Measurements from ENCODE around the gene GINS1. TPM values are rescaled to one million over a fixed set of nuclear protein-coding genes. Genes with fewer than 3 reads are reported as not detected.

GINS1 gene
- total RNA-seq, 1 experiment from 2014 or later: 36.0 TPM

GRCh38 chr20:25397096-25397495 lies 10.4 kb upstream of the GINS1 start:
- DNase-seq (ENCODE audit: low read depth, low spot score) (no peak), ATAC-seq (no peak)
- in situ Hi-C loops (cut with HindIII; ENCODE audit: low pct_unique_long_range_greater_than_20kb, low sequenced_read_pairs) (no loop called here), intact Hi-C loops (cut with micrococcal nuclease; ENCODE audit: unreplicated experiment) (loop anchor here (5.0 kb wide), 1 partner anchor 405 kb away; the partner anchor contains the start of gene APMAP)
- ChIA-PET POLR2A (no interaction called here), CTCF (interaction anchor here (0.5 to 3.0 kb wide), 2 partner anchors 60 to 181 kb away, joined by 4 to 25 read pairs; no protein-coding TSS in a partner anchor)
- BruUV-seq (replicated peaks): no TSS peak
- Histone ChIP-seq H3K4me3 (ENCODE audit: low read depth in 2 of 2, low read length in 2 of 2) (no peak overlapping the region), H3K36me3 (ENCODE audit: control insufficient read depth, insufficient read depth, low read length) (no peaks in the 10 kb centered on the region), H3K9me3 (ENCODE audit: control insufficient read depth, insufficient read depth, low read depth, low read length) (no peaks in the 10 kb centered on the region), H3K27ac (ENCODE audit: low read length) (peak overlapping the region; percentile 70), H3K4me1 (ENCODE audit: control insufficient read depth, insufficient read depth, low read length) (peaks cover 48% of the 10 kb centered on the region), H3K27me3 (ENCODE audit: control insufficient read depth, insufficient read depth, low read length) (no peaks in the 10 kb centered on the region)
- TF ChIP-seq TCF7L2 (IDR thresholded peaks at IDR 0.05; ENCODE audit: low read depth, low read length) (no peak), REST (IDR thresholded peaks at IDR 0.05; ENCODE audit: insufficient read depth in 1 of 2, low read depth in 2 of 2, low read length in 1 of 2) (no peak), CTCF (IDR thresholded peaks at IDR 0.05) (no peak), POLR2AphosphoS5 (IDR thresholded peaks at IDR 0.05; ENCODE audit: low read depth, low read length) (no peak), SIN3A (IDR thresholded peaks at IDR 0.05; ENCODE audit: borderline replicate concordance, insufficient read depth, low read depth, low read length) (no peak)

GRCh38 chr20:25397821-25398220 lies 9.7 kb upstream of the GINS1 start:
- CTCF ChIA-PET: interaction anchor here (0.5 to 3.0 kb wide), 7 partner anchors 60 to 180 kb away, joined by 3 to 25 read pairs (median 9); no protein-coding TSS in a partner anchor
- H3K4me1 ChIP-seq (ENCODE audit: control insufficient read depth, insufficient read depth, low read length): peaks cover 45% of the 10 kb centered on the region
- no peak overlapping the region for H3K4me3 ChIP-seq (ENCODE audit: low read depth in 2 of 2, low read length in 2 of 2)
- peaks cover 4% of the 10 kb centered on the region; the same call in 1 of the 2 replicates for H3K9me3 ChIP-seq (ENCODE audit: control insufficient read depth, insufficient read depth, low read depth, low read length)
- DNase-seq (ENCODE audit: low read depth, low spot score): no peak
- in situ Hi-C loops (cut with HindIII; ENCODE audit: low pct_unique_long_range_greater_than_20kb, low sequenced_read_pairs): no loop called here
- ATAC-seq: no peak
- POLR2A ChIA-PET: interaction anchor here (1.2 kb wide), 1 partner anchor 62 kb away, joined by 6 read pairs; no protein-coding TSS in a partner anchor
- TF ChIP-seq REST (IDR thresholded peaks at IDR 0.05; ENCODE audit: insufficient read depth in 1 of 2, low read depth in 2 of 2, low read length in 1 of 2) (no peak), TCF7L2 (IDR thresholded peaks at IDR 0.05; ENCODE audit: low read depth, low read length) (no peak), SIN3A (IDR thresholded peaks at IDR 0.05; ENCODE audit: borderline replicate concordance, insufficient read depth, low read depth, low read length) (no peak), POLR2AphosphoS5 (IDR thresholded peaks at IDR 0.05; ENCODE audit: low read depth, low read length) (no peak), CTCF (IDR thresholded peaks at IDR 0.05) (no peak)
- no TSS peak for BruUV-seq (replicated peaks)
- H3K27ac ChIP-seq (ENCODE audit: low read length): peak overlapping the region; percentile 89
- H3K27me3 ChIP-seq (ENCODE audit: control insufficient read depth, insufficient read depth, low read length): no peaks in the 10 kb centered on the region
- intact Hi-C loops (cut with micrococcal nuclease; ENCODE audit: unreplicated experiment): loop anchor here (2.0 to 5.0 kb wide), 3 partner anchors 61 to 406 kb away; partner anchors contain the start of gene APMAP
- H3K36me3 ChIP-seq (ENCODE audit: control insufficient read depth, insufficient read depth, low read length): no peaks in the 10 kb centered on the region

Data from Panc1 (cell line).